ENCODE data around the gene ZCWPW1. TPM values are rescaled to one million over a fixed set of nuclear protein-coding genes. Genes with fewer than 3 reads are reported as not detected.

Gene ZCWPW1
- total and polyA plus RNA-seq, 3 donors from 2014 or later: 83.5 to 145 (median 96.5) TPM

DNA sequence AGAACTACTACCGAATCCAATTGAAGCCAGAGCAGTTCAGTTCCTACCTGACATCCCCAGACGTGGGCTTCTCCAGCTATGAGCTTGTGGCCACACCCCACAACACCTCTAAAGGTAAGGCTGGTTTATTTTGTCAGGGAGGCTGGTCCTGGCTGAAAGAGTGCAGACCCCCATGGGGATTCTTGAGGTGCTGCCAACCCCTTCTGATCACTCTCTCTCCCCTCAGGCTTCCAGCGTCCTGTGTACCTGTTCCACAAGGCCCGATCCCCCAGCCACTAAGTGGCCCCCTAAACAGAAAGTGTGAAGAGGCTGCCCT, 4.7 kb upstream of the ZCWPW1 start:
- peaks cover 31% of the 10 kb centered on the region for H3K4me1 ChIP-seq
- WGBS, 2 donors: 63 to 71% methylated on average over 4 of the region's 4 CpGs
- TF ChIP-seq POLR2A (IDR thresholded peaks at IDR 0.05): no peak
- TF ChIP-seq, protein P1, sequence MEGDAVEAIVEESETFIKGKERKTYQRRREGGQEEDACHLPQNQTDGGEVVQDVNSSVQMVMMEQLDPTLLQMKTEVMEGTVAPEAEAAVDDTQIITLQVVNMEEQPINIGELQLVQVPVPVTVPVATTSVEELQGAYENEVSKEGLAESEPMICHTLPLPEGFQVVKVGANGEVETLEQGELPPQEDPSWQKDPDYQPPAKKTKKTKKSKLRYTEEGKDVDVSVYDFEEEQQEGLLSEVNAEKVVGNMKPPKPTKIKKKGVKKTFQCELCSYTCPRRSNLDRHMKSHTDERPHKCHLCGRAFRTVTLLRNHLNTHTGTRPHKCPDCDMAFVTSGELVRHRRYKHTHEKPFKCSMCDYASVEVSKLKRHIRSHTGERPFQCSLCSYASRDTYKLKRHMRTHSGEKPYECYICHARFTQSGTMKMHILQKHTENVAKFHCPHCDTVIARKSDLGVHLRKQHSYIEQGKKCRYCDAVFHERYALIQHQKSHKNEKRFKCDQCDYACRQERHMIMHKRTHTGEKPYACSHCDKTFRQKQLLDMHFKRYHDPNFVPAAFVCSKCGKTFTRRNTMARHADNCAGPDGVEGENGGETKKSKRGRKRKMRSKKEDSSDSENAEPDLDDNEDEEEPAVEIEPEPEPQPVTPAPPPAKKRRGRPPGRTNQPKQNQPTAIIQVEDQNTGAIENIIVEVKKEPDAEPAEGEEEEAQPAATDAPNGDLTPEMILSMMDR (IDR thresholded peaks at IDR 0.05): no peak
- H3K9me3 ChIP-seq: no peaks in the 10 kb centered on the region
- intact Hi-C loops (cut with DNase I; ENCODE audit: low total_unique reads): no loop called here
- H3K27ac ChIP-seq: no peak overlapping the region
- H3K27me3 ChIP-seq: no peaks in the 10 kb centered on the region
- H3K36me3 ChIP-seq (ENCODE audit: low read depth, missing control alignments): no peaks in the 10 kb centered on the region
- DNase-seq: no peak
- no peak overlapping the region for H3K4me3 ChIP-seq

GRCh38 chr7:100432621-100433275, 4.2 kb upstream of the ZCWPW1 start:
- H3K36me3 ChIP-seq (ENCODE audit: low read depth, missing control alignments): no peaks in the 10 kb centered on the region
- intact Hi-C loops (cut with DNase I; ENCODE audit: low total_unique reads): no loop called here
- 88 to 90% methylated on average over 21 of the region's 21 CpGs for whole genome bisulfite sequencing, 2 donors
- peaks cover 31% of the 10 kb centered on the region for H3K4me1 ChIP-seq
- TF ChIP-seq, protein P1 (IDR thresholded peaks at IDR 0.05): no peak
- TF ChIP-seq POLR2A (IDR thresholded peaks at IDR 0.05): no peak
- H3K9me3 ChIP-seq: no peaks in the 10 kb centered on the region
- no peak overlapping the region for H3K4me3 ChIP-seq
- peak overlapping the region in 1 of 2 donors; percentile 2 for H3K27ac ChIP-seq
- DNase-seq: no peak
- no peaks in the 10 kb centered on the region for H3K27me3 ChIP-seq

DNA sequence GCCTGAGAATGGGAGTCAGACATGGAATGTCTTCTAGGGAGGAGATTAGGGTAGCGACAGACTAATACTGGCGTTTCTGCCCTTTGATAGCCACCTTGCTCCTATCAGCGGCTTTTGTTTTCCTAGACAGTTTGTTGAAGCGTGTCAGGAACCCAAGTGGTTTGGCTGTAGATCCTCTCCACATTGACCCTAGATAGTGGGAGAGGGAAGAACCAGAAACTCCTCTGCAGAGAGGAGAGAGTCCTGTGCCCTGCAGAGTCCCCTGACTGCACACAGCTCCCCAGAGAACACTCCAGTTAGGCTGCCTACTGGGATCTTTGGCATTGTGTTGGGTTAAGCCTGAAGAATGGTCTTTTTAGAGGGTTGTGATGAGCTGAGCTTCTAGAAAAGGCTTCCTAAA, 3.5 kb upstream of the ZCWPW1 start:
- no peaks in the 10 kb centered on the region for H3K9me3 ChIP-seq
- DNase-seq: no peak
- no peaks in the 10 kb centered on the region for H3K36me3 ChIP-seq (ENCODE audit: low read depth, missing control alignments)
- intact Hi-C loops (cut with DNase I; ENCODE audit: low total_unique reads): no loop called here
- peaks cover 31% of the 10 kb centered on the region for H3K4me1 ChIP-seq
- no peak for TF ChIP-seq POLR2A (IDR thresholded peaks at IDR 0.05)
- TF ChIP-seq, protein P1 (IDR thresholded peaks at IDR 0.05): no peak
- H3K4me3 ChIP-seq: no peak overlapping the region
- no peaks in the 10 kb centered on the region for H3K27me3 ChIP-seq
- H3K27ac ChIP-seq: peak overlapping the region in 1 of 2 donors; percentile 2
- 60 to 74% methylated on average over 4 of the region's 4 CpGs for WGBS, 2 donors

GRCh38 chr7:100431286-100431735, 2.8 kb upstream of the ZCWPW1 start:
- Histone ChIP-seq H3K27ac (peak overlapping the region in 1 of 2 donors; percentile 99), H3K36me3 (ENCODE audit: low read depth, missing control alignments) (no peaks in the 10 kb centered on the region), H3K4me3 (peak overlapping the region in 1 of 2 donors; percentile 94), H3K27me3 (no peaks in the 10 kb centered on the region), H3K4me1 (peaks cover 31% of the 10 kb centered on the region), H3K9me3 (no peaks in the 10 kb centered on the region)
- TF ChIP-seq, protein P1 (IDR thresholded peaks at IDR 0.05): no peak
- no peak for TF ChIP-seq POLR2A (IDR thresholded peaks at IDR 0.05)
- WGBS, 2 donors: 65 to 79% methylated on average over 15 to 23 of the region's 23 CpGs
- intact Hi-C loops (cut with DNase I; ENCODE audit: low total_unique reads): no loop called here
- DNase-seq: no peak

Data from testis (tissue), 3 donors.